H1 (cell line): ENCODE results near the gene EXOC5.

Experiments used
- CBX5 ChIP-seq: fragments of 300-800, 300-1000 bp; sonication (generic); IDR thresholded peaks from 2 replicates; pipeline ENCODE4 v1.7.1; 2016; ENCODE audit warnings: antibody characterized with exemption, low read length, low read depth
- EP300 ChIP-seq, 2 experiments: IDR thresholded peaks; 1 replicate in 1 of 2; 2 replicates in 1 of 2; pipeline ENCODE4 v1.6.1; 2011 to 2012; ENCODE audit warnings: low read depth in 2 of 2, low read length in 2 of 2, mild to moderate bottlenecking in 2 of 2, borderline replicate concordance in 1 of 2, inconsistent platforms in 1 of 2, moderate library complexity in 1 of 2
- SIRT6 ChIP-seq: IDR thresholded peaks from one replicate; pipeline ENCODE4 v1.7.1; 2012; ENCODE audit warnings: low read length, inconsistent platforms

DNA sequence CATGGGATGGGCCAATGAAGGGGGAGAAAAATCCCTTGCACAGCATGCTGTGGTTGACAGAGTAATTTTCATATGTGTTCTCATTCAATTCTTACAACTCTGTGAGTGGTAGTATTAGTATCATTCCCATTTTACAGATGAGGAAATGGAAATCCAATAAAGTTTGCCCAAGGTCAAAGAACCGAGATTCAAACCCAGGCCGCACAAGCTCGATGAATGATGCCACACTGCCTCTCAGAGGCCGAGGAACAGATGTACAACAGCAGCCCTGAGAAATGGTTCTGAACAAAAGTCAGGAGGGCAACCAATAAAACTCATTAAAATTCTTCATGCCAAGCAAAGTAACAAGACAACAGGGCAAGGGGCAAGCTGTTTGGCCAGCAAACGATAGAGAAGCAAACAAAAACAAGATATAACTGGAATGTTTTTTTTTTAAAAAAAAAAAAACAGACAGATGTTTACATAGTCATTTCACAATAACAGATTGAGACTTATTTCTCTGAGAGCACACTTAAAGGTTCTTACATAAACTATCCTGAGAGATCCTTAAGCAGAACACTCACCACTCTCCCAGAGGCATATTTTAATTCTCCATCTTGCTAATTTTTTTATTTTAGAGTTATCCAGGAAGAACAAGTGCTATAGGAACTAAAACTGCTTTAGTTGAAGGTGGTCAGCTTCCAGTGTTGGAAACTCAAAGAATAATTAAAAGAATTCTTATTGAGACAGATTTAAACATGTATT lies 85.8 kb downstream of the EXOC5 start:
- TF ChIP-seq EP300 (IDR thresholded peaks at IDR 0.05; ENCODE audit: borderline replicate concordance in 1 of 2, low read depth in 2 of 2, low read length in 2 of 2), result no peak
- no peak for TF ChIP-seq SIRT6
- no peak for TF ChIP-seq CBX5
